Mucosa of rectum (tissue), 2 donors: ENCODE results near the gene CCT8L2.
"Not testable (repeated sequence)": the region's sequence is repeated elsewhere in the genome, so short reads cannot be mapped to it uniquely, and the experiment has no call there.

Experiments used
- H3K27ac ChIP-seq, 2 donors: one replicate each; pipeline ENCODE4 v1.7.0; 2013; ENCODE audit warnings: inconsistent platforms in 2 of 2, low read depth in 2 of 2, low read length in 2 of 2
- H3K27me3 ChIP-seq, 2 donors: one replicate each; pipeline ENCODE4 v1.7.0; 2013; ENCODE audit warnings: low read length in 2 of 2; ENCODE audit not compliant: control insufficient read depth in 2 of 2, insufficient read depth in 2 of 2
- H3K36me3 ChIP-seq, 2 donors: one replicate each; pipeline ENCODE4 v1.7.0; 2013; ENCODE audit warnings: low read length in 2 of 2; ENCODE audit not compliant: control insufficient read depth in 2 of 2, insufficient read depth in 2 of 2
- H3K4me1 ChIP-seq, 2 donors: one replicate each; pipeline ENCODE4 v1.7.0; 2013; ENCODE audit warnings: low read length in 2 of 2, mild to moderate bottlenecking in 1 of 2; ENCODE audit not compliant: control insufficient read depth in 2 of 2, insufficient read depth in 2 of 2
- H3K4me3 ChIP-seq, 2 donors: one replicate each; pipeline ENCODE4 v1.7.0; 2013; ENCODE audit warnings: low read length in 2 of 2
- H3K9ac ChIP-seq, 2 donors: one replicate each; pipeline ENCODE4 v1.7.0; 2013; ENCODE audit warnings: low read length in 2 of 2, low read depth in 1 of 2, mild to moderate bottlenecking in 1 of 2
- H3K9me3 ChIP-seq, 2 donors: one replicate each; pipeline ENCODE4 v1.7.0; 2013; ENCODE audit warnings: low read length in 2 of 2; ENCODE audit not compliant: control insufficient read depth in 2 of 2
- donor health status: healthy.
- donor health status: Normal muscosa, but diverticular disease.

The CCT8L2 gene

DNA sequence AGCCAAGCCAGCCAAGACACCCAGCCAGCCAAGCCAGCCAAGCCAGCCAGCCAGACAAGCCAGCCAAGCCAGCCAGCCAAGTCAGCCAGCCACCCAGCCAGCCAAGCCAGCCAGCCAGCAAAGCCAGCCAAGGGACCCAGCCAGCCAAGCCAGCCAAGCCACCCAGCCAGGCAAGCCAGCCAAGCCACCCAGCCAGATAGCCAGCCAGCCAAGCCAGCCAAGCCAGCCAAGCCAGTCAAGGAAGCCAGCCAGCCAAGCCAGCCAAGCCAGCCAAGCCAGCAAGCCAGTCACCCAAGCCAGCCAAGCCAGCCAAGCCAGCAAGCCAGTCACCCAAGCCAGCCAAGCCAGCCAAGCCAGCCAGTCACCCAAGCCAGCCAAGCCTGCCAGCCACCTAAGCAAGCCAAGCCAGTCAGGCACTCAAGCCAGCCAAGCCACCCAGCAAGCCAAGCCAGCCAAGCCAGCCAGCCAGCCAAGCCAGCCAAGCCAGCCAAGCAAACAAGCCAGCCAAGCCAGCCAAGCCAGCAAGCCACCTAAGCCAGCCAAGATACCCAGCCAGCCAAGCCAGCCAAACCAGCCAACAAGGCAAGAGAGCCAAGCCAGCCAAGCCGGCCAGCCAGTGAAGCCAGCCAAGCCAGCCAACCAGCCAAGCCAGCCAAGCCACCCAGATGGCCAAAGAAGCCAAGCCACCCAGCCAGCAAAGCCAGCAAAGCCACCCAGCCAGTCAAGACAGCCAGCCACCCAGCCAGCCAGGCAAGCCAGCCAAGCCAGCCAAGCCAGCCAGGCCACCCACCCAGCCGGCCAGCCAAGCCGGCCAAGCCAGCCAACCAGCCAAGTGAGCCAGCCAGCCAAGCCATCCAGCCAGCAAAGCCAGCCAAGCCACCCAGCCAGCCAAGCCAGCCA is 33.3 kb downstream of the CCT8L2 start:
- Histone ChIP-seq H3K36me3 (no peaks in the 10 kb centered on the region), H3K27me3 (no peaks in the 10 kb centered on the region), H3K4me3 (no peak overlapping the region), H3K9ac (no peak overlapping the region), H3K4me1 (no peaks in the 10 kb centered on the region), H3K9me3 (peaks cover 0 to 2% of the 10 kb centered on the region in 2 donors), H3K27ac (no peak overlapping the region)

DNA sequence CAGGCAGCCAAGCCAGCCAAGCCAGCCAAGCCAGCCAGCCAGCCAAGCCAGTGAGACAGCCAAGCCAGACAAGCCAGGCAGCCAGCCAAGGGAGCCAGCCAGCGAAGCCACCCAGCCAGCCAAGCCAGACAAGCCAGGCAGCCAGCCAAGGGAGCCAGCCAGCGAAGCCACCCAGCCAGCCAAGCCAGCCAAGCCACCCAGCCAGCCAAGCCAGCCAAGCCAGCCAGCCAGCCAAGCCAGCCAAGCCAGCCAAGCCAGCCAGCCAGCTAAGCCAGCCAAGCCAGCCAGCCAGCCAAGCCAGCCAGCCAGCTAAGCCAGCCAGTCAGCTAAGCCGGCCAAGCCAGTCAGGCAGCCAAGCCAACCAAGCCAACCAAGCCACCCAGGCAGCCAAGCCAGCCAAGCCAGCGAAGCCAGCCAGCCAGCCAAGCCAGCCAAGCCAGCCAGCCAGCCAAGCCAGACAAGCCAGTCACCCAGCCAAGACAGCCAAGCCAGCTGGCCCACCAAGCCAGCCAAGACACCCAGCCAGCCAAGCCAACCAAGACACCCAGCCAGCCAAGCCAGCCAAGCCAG is 34.1 kb downstream of the CCT8L2 start:
- not testable (repeated sequence) for H3K27ac ChIP-seq, H3K4me3 ChIP-seq, H3K9ac ChIP-seq, H3K4me1 ChIP-seq, H3K27me3 ChIP-seq, H3K9me3 ChIP-seq, H3K36me3 ChIP-seq

DNA sequence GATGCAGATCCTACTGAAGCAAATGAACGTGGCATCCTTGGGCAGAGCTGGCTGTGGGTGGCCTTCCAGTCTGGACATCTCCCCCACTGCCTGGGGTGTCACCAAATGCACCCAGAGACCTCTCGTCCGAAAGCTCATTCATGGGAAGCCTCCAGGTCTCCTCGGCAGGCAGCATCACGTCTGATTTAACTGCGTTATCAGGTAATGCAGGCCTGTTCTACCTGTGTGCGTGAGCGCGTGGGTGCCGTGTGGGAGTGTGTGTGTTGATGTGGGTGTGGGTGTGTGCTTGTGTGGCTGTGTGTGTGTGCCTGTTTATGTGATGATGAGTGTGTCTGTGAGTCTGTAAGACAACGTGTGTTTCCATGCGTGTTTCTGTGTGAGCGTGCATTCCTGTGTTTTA is 35.1 kb downstream of the CCT8L2 start:
- H3K4me1 ChIP-seq, H3K9me3 ChIP-seq, H3K9ac ChIP-seq, H3K36me3 ChIP-seq, H3K27ac ChIP-seq, H3K4me3 ChIP-seq, H3K27me3 ChIP-seq: not testable (repeated sequence)

DNA sequence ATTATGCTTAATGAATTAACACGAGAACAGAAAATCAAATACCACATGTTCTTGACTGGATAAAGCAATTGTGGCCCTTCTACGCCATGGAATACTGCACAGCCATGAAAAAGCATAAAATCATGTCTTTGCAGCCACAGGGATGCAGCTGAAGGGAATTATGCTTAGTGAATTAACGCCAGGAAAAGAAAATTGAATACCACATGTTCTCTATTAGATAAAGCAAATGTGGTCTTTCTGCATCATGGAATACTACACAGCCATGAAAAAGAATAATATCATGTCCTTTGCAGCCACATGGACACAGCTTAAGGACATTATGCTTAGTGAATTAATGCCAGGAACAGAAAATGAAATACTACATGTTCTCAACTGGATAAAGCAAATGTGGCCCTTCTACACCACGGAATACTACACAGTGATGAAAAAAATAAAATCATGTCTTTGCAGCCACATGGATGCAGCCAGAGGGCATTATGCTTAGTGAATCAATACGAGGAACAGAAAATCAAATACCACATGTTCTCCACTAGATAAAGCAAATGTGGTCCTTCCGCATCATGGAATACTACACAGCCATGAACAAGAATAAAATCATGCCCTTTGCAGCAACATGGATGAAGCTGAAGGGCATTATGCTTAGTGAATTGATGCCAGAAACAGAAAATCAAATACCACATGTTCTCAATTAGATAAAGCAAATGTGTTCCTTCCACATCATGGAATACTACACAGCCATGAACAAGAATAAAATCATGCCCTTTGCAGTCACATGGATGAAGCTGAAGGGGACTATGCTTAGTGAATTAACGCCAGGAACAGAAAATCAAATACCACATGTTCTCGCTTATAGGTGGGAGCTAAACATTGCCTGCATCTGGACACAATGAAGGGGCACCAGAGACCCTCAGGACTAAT is 37.3 kb downstream of the CCT8L2 start:
- not testable (repeated sequence) for H3K4me3 ChIP-seq, H3K4me1 ChIP-seq, H3K27ac ChIP-seq, H3K9me3 ChIP-seq, H3K27me3 ChIP-seq, H3K36me3 ChIP-seq, H3K9ac ChIP-seq

DNA sequence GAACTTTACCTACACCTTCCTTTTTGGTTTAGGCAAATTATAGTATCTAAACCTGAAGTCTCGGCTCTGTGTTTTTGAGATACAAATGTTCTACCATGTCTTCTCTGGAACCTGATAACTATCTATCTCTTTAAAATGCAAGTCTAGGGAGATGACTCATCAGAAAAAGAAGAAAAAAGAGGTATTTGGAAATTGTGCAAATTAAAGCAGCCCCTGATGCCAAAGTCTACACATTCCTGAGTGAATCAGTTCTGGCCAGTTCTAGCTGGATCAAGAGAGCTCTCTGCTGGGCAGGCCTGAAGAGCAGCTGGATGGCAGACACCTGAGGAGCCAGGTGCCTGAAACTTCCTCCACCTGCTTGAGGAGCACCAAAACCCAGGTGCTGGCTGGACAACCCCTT is 49.3 kb downstream of the CCT8L2 start:
- H3K27me3 ChIP-seq, H3K27ac ChIP-seq, H3K4me3 ChIP-seq, H3K9me3 ChIP-seq, H3K9ac ChIP-seq, H3K4me1 ChIP-seq, H3K36me3 ChIP-seq: not testable (repeated sequence)
